PC-9 (cell line): ENCODE data around the gene PDE8A. TPM values are rescaled to one million over a fixed set of nuclear protein-coding genes. Genes with fewer than 3 reads are reported as not detected.

Experiments
- BruUV-seq: library from RNA; stranded (reverse); fragments of 400-500 nt; replicated peaks from 2 replicates; lab custom pipeline; 2021; lab: Mats Ljungman, UMichigan
- CTCF ChIA-PET: fragments of 300-600 bp; sonication (Branson Sonifier 250); formaldehyde crosslinking; loops from one replicate; lab custom pipeline; 2022; ENCODE audit warnings: antibody characterized with exemption; lab: Charles Lee
- POLR2A ChIA-PET: fragments of 300-600 bp; sonication (Branson Sonifier 250); formaldehyde crosslinking; loops from one replicate; lab custom pipeline; 2022; ENCODE audit warnings: antibody characterized with exemption; ENCODE audit not compliant: unreplicated experiment; lab: Charles Lee
- DNase-seq, 2 experiments: peaks; one replicate each; pipeline versions ENCODE4 v3.0.0 to v3.0.0-alpha.2; 2015 to 2022; ENCODE audit warnings: mixed read lengths in 1 of 2
- H2AFZ ChIP-seq: fragments of 200-600 bp; sonication (generic); 2 replicates; pipeline ENCODE4 v1.8.1; 2017; ENCODE audit warnings: antibody characterized with exemption
- H3F3A ChIP-seq: fragments of 200-600 bp; sonication (generic); 2 replicates; pipeline ENCODE4 v1.8.1; 2017; ENCODE audit warnings: antibody characterized with exemption, mild to moderate bottlenecking, low read depth; ENCODE audit not compliant: insufficient read depth
- H3K27ac ChIP-seq: fragments of 200-600 bp; sonication (generic); 2 replicates; pipeline ENCODE4 v1.6.1; 2016; ENCODE audit warnings: mixed run types
- H3K27me3 ChIP-seq: fragments of 200-600 bp; sonication (generic); 2 replicates; pipeline ENCODE4 v1.6.1; 2016; ENCODE audit warnings: low read depth, mixed run types; ENCODE audit not compliant: insufficient read depth
- H3K36me3 ChIP-seq: fragments of 200-600 bp; sonication (generic); 2 replicates; pipeline ENCODE4 v1.6.1; 2016; ENCODE audit warnings: low read depth, mixed run types
- H3K4me1 ChIP-seq: fragments of 200-600 bp; sonication (generic); replicated peaks from 2 replicates; pipeline ENCODE4 v1.6.1; 2016; ENCODE audit warnings: mixed run types; ENCODE audit not compliant: insufficient read depth
- H3K4me2 ChIP-seq: fragments of 200-600 bp; sonication (generic); 2 replicates; pipeline ENCODE4 v1.6.1; 2017; ENCODE audit warnings: mixed run types
- H3K4me3 ChIP-seq: fragments of 200-600 bp; sonication (generic); 2 replicates; pipeline ENCODE4 v1.6.1; 2016; ENCODE audit warnings: mixed run types
- H3K79me2 ChIP-seq: fragments of 200-600 bp; sonication (generic); 2 replicates; pipeline ENCODE4 v1.6.1; 2017; ENCODE audit warnings: low read depth, mixed run types
- H3K9me2 ChIP-seq: fragments of 200-600 bp; sonication (generic); 2 replicates; pipeline ENCODE4 v1.8.1; 2017; ENCODE audit warnings: mild to moderate bottlenecking; ENCODE audit not compliant: insufficient read depth
- H3K9me3 ChIP-seq: fragments of 200-600 bp; sonication (generic); 2 replicates; pipeline ENCODE4 v1.8.1; 2016; ENCODE audit warnings: low read depth; ENCODE audit not compliant: insufficient read depth
- H4K20me1 ChIP-seq: fragments of 200-600 bp; sonication (generic); 2 replicates; pipeline ENCODE4 v1.8.1; 2017; ENCODE audit not compliant: insufficient read depth
- EZH2 ChIP-seq: fragments of 200-600 bp; sonication (generic); IDR thresholded peaks from 2 replicates; pipeline ENCODE4 v1.8.0; 2017; ENCODE audit warnings: antibody characterized with exemption, low read depth
- intact Hi-C: fragments of 100-400 bp; cut with micrococcal nuclease; formaldehyde crosslinking; loops from one replicate; pipeline ENCODE4 v1.10.0; 2022; ENCODE audit not compliant: unreplicated experiment
- total RNA-seq: library from RNA; stranded (reverse); gene quantifications from 2 replicates; pipeline ENCODE4 v1.2.3, GENCODE V29; 2021
- TF ChIP-seq, protein P1 (sequence below): fragments of 200-600 bp; sonication (generic); conservative IDR thresholded peaks from 2 replicates; pipeline ENCODE4 v1.6.1; 2017; ENCODE audit warnings: mixed run types, antibody characterized with exemption, mild to moderate bottlenecking, moderate library complexity

The PDE8A gene
- total RNA-seq, 1 experiment from 2014 or later: 47.3 TPM

DNA sequence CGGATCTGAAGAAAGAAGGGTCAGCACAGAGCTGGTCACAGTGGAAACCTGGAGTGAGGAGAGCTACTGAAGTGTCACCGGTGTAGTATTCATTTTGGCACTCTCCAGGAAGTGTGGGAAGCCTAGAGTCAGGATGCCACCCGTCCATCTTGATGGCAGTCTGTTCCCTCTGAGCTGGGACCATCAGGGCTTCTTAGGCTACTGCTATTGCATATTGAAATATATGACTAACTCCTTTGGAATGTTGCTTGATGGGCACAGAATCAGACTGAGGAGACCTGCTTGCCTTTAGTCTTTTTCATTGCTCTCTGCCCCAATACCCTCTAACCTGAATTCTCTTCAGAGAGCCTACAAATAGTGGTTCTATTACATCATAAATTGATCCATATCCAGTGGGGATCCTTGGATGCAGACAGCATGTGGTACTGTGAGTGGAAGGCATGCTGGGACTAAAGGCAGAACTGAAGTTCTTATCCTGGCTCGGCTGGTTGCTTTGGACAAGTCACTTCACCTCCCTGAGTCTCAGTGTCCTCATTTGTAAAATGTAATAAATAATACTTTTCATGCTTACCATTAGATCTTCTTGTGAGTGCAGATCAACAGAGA is 143.5 kb downstream of the PDE8A start:
- peaks cover 8% of the 10 kb centered on the region; the same call in 1 of the 2 replicates for H3F3A ChIP-seq
- no TSS peak for BruUV-seq
- no peaks in the 10 kb centered on the region for H3K27me3 ChIP-seq
- CTCF ChIA-PET: no interaction called here
- H3K4me2 ChIP-seq: peak overlapping the region; percentile 44
- peaks cover 22% of the 10 kb centered on the region for H3K4me1 ChIP-seq
- peak; percentile 46 to 78 for DNase-seq
- H3K27ac ChIP-seq: peak overlapping the region; percentile 62
- intact Hi-C loops: no loop called here
- H3K79me2 ChIP-seq: no peaks in the 10 kb centered on the region
- H4K20me1 ChIP-seq: no peaks in the 10 kb centered on the region
- POLR2A ChIA-PET: no interaction called here
- TF ChIP-seq, protein P1, sequence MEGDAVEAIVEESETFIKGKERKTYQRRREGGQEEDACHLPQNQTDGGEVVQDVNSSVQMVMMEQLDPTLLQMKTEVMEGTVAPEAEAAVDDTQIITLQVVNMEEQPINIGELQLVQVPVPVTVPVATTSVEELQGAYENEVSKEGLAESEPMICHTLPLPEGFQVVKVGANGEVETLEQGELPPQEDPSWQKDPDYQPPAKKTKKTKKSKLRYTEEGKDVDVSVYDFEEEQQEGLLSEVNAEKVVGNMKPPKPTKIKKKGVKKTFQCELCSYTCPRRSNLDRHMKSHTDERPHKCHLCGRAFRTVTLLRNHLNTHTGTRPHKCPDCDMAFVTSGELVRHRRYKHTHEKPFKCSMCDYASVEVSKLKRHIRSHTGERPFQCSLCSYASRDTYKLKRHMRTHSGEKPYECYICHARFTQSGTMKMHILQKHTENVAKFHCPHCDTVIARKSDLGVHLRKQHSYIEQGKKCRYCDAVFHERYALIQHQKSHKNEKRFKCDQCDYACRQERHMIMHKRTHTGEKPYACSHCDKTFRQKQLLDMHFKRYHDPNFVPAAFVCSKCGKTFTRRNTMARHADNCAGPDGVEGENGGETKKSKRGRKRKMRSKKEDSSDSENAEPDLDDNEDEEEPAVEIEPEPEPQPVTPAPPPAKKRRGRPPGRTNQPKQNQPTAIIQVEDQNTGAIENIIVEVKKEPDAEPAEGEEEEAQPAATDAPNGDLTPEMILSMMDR: no peak
- TF ChIP-seq EZH2: no peak
- H2AFZ ChIP-seq: no peak overlapping the region
- no peaks in the 10 kb centered on the region for H3K9me3 ChIP-seq
- no peaks in the 10 kb centered on the region for H3K9me2 ChIP-seq
- peaks cover 25% of the 10 kb centered on the region for H3K36me3 ChIP-seq
- H3K4me3 ChIP-seq: no peak overlapping the region

DNA sequence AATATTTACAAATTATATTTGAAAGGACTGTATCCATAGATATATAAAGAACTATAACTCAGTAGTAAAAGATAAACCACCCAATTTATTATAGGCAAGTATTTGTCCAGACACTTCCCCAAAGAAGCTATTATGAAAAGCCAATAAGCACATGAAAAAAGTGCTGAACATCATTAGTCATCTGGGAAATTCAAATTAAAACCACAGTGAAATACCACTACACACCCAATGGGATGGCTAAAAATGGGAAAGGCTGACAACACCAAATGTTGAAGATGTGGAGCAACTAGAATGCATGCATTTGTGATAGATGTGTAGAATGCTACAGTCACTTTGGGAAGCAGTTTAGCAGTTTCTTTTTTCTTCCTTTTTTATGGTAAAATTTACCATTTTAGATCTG is 147.0 kb downstream of the PDE8A start:
- Histone ChIP-seq H3K27ac (no peak overlapping the region), H3K27me3 (no peaks in the 10 kb centered on the region), H3K36me3 (peaks cover 12% of the 10 kb centered on the region), H3K4me1 (peaks cover 22% of the 10 kb centered on the region), H3K79me2 (no peaks in the 10 kb centered on the region), H3K4me2 (no peak overlapping the region), H3K9me2 (no peaks in the 10 kb centered on the region), H3K9me3 (no peaks in the 10 kb centered on the region), H3K4me3 (no peak overlapping the region), H3F3A (peaks cover 8% of the 10 kb centered on the region; the same call in 1 of the 2 replicates), H4K20me1 (no peaks in the 10 kb centered on the region), H2AFZ (no peak overlapping the region)
- TF ChIP-seq EZH2: no peak
- TF ChIP-seq, protein P1: no peak
- no TSS peak for BruUV-seq
- ChIA-PET POLR2A (no interaction called here), CTCF (no interaction called here)
- DNase-seq: no peak
- intact Hi-C loops: no loop called here

DNA sequence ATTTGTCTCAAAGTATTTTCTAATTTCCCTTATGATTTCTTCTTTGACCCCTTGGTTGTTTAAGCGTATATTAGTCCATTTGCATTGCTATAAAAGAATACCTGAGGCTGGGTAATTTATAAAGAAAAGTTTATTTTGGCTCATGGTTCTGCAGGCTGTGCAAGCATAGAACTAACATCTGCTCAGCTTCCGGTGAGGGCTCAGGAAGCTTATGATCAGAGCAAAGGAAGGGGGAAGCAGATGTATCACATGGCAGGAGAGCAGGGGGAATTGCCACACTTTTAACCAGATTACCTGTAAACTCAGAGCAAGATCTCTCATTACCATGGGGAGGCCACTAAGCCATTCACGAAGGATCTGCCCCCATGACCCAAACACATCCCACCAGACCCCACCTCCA is 148.2 kb downstream of the PDE8A start:
- no peaks in the 10 kb centered on the region for H3K79me2 ChIP-seq
- no peaks in the 10 kb centered on the region for H3K27me3 ChIP-seq
- H3K4me2 ChIP-seq: no peak overlapping the region
- H3K4me1 ChIP-seq: peaks cover 11% of the 10 kb centered on the region
- H3K9me2 ChIP-seq: no peaks in the 10 kb centered on the region
- intact Hi-C loops: no loop called here
- H4K20me1 ChIP-seq: no peaks in the 10 kb centered on the region
- no peak for TF ChIP-seq EZH2
- TF ChIP-seq, protein P1: no peak
- H3K4me3 ChIP-seq: no peak overlapping the region
- H3K27ac ChIP-seq: no peak overlapping the region
- peaks cover 12% of the 10 kb centered on the region for H3K36me3 ChIP-seq
- ChIA-PET CTCF (no interaction called here), POLR2A (no interaction called here)
- no peaks in the 10 kb centered on the region for H3K9me3 ChIP-seq
- no peak overlapping the region for H2AFZ ChIP-seq
- no peak for DNase-seq
- no TSS peak for BruUV-seq
- H3F3A ChIP-seq: peaks cover 2% of the 10 kb centered on the region; the same call in 1 of the 2 replicates
